HG03139 (cell line): ENCODE results near the gene PADI1.
"Not testable (repeated sequence)": the region's sequence is repeated elsewhere in the genome, so short reads cannot be mapped to it uniquely, and the experiment has no call there.

Experiments
- ATAC-seq: cut with Tn5 transposase; IDR thresholded peaks from one replicate; pipeline ENCODE4 v1.9.1; 2021; ENCODE audit not compliant: unreplicated experiment

Gene PADI1

DNA sequence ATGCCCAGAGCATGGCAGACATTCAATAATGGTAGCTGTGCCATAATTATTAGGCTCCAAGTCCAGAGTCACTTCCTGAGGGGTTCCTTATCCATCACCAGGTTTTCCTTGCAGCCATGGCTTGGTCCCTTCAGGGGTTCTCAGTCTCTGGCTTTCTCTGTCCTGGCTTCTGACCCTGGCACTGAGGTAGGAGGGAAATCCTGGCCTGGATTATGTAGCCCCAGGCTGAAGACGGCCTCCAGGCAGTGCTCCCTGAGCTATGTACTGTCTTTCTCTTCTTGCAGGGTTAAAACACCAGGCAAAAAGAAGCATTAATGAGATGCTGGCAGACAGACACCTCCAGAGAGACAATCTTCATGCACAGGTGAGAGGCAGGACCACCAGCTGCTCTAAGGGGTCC is 34.5 kb downstream of the PADI1 start:
- ATAC-seq, result no peak

DNA sequence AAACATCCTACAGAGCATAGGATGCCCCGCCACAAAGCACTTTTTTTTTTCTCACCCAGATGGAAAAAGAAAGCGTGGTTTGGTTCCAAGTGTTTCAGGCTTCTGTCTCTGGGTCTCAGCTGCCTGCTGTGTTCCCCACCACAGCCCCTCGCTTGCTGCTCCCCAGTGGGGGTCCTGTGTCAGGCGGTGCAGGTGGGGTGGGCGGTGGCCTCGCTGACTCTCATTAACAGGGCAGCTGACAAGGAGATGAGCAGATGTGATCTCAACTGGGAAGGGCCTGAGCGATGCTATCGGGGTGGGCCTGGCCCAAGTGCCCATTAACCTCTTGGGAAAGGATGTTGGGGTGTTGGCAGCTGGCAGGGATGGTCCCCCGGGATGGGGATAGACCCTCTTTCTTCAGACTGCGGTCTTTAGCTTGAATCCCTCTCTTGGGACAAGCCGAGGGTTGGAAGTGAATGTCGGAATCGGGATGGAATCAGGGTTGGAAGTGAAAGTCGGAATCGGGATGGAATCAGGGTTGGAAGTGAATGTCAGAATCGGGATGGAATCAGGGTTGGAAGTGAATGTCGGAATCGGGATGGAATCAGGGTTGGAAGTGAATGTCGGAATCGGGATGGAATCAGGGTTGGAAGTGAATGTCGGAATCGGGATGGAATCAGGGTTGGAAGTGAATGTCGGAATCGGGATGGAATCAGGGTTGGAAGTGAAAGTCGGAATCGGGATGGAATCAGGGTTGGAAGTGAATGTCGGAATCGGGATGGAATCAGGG is 36.3 kb downstream of the PADI1 start:
- not testable (repeated sequence) for ATAC-seq

DNA sequence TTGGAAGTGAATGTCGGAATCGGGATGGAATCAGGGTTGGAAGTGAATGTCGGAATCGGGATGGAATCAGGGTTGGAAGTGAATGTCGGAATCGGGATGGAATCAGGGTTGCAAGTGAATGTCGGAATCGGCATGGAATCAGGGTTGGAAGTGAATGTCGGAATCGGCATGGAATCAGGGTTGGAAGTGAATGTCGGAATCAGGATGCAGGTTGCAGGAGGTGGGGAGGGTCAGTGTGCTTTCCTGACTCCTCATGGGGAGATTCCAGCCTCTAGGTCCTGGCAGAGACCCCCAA is 36.8 kb downstream of the PADI1 start:
- ATAC-seq, result not testable (repeated sequence)

DNA sequence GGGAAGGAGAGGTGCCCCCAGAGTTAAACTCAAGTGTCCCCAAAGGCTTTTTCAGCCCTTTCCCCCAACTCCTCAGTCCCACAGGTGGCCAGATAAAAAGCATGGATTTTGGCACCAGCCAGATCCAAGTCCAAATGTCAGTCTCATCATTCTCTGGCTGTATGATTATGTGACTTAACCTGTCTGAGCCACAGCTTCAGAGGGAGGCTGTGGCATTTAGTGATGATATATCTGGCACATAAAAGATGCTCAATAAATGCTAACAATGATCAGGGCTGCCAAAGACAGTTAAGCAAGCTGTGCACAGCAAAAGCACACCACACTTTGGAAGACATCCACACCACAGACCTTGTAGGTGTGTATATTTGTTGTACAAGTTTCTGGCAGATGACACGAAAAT is 38.3 kb downstream of the PADI1 start:
- ATAC-seq, result no peak

DNA sequence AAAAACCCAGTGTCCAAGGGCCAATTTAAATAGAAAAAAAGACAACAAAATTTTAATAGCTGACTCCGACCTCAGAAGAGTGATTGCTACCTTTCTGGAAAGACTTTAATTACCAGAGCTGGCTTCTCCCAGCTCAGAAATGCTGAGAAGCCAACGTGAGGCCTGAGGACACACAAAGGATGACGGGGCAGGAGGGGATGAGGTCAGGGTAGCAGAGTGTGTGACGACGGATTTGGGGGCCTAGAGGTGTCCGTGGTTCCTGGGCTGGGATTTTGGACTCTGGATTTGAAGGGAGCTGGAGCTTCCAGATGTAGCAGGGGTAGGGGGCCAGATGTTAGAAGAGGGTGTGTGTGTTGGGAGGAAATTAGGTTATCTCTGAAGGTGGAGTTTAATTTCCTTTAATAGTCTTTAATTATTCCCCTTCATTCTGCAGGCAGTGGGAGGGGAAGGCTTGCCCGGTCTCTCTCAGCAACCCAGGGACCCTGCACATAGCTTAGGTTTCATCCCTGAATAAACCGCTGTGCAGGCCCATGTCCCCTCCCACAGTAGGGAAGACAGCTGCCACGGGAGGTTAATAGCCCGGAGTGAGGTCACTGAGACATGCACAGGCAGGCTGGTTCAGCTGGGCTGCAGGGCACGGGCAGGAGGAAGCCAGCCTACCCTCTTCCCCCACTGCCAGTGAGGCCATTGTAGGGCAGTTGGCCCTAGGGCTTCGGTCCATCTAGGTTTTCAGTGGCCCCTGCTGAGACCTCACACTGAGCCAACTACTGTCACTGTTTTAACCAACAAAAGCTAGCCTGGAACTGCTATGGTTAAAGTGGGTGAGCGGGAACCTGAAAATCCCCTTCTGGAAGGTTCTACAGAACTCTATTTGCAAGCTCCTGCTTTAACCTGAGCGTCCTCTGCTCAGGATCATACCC is 40.2 kb downstream of the PADI1 start:
- no peak for ATAC-seq

DNA sequence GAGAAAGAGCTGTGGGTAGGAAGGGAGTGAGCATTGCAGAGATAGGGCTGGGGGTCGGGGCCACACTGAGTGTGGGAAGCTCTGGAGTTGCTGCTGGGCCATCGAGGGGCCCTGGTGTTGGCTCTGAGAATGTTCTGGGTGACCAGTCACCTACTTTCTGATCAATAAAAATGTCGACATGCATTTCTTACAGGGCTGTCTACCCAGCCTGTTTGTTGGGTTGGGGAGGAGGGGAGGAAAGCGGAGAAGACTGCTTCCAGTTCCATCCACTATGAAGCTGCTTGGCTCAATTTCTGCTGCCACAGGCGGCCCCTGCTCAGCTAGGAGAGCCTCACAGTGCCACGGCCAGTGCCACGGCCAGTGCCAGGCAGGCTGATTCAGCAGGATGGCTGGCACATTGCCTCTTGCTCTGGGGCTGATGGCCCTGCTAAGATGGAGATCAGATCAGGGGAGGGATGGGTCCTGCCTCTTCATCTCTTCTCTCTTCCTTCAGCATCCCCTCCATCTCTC is 40.9 kb downstream of the PADI1 start:
- ATAC-seq, result no peak

DNA sequence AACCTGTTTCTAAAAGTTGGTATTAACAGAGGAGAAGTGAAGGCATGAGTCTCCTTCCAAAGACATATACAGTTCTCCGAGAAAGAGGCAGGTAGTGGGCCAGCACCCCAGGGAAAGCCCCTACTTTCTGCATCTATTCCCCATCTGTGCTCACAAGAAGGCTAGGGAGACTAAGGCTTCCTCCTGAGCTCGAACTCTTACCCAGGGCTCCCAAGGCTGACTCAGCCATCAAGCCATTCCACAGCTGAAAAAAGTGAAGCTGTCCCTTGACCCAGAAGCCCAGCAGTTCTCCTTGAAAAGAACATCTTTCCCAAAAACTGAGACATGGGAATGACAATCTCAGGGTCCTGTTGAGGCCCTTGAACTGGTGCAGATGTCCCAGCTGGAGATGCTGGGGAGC is 42.0 kb downstream of the PADI1 start:
- no peak for ATAC-seq

DNA sequence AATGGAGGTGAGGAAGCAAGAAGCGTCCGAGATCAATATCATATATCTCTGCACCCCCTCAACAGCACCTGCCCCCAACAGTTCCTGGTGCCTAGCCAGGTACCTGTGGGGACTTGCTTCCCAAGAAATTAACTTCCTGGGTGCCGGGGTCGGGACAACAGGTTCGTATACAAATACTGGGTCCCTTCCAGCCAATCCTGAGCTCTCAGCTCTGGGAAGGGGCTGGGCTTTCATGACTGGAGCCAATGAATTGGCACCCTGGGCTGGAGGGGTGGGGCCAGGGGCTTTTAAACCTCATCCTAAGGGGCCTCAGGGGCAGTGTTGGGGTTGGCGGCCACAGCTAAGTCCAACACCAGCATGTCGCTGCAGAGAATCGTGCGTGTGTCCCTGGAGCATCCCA is 43.9 kb downstream of the PADI1 start, which contains the start of gene PADI3:
TSS of gene PADI3 (plus strand) at position 318 of the 400 bp plus-strand sequence. CDS start at position 358, 40 bp downstream.
- ATAC-seq, result no peak

DNA sequence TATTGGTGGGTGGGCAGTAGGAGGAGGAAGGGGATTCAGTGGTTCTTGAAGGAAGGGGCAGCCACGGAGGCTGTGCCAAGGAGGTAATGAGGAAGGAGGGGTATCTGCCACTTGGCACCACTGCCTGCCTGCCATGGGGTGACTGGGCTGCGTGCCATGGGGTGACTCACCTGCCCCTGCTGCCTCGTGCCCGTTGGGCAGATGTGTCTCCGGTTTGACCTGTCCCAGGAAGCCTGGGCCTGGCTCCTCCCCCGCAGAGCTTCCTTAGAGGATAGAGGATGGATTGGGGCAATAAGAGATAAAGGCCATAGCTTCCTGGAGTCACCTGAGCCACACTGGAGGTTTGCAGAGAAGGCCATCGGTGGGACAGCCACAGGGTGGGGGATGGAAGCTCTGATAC is 45.7 kb downstream of the PADI1 start:
- ATAC-seq, result no peak

DNA sequence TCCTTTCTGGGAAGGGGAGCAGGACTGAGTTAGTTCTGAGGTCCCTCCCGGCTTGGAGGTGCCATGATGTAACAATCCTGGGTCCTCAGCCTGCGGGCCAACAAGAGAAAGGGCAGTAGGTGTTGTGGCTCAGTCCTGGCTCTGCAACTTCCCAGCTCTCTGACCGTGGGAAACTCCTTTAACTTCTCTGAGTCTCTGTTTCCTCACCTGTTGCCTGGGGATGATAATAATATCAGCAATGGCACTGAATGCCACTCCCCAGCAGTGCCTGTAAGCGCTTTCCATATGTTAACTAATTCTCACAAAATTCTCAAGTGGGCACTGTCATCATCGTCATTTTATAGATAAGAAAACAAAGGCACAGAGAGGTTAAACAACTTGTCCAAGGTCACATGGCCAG is 46.3 kb downstream of the PADI1 start:
- no peak for ATAC-seq

DNA sequence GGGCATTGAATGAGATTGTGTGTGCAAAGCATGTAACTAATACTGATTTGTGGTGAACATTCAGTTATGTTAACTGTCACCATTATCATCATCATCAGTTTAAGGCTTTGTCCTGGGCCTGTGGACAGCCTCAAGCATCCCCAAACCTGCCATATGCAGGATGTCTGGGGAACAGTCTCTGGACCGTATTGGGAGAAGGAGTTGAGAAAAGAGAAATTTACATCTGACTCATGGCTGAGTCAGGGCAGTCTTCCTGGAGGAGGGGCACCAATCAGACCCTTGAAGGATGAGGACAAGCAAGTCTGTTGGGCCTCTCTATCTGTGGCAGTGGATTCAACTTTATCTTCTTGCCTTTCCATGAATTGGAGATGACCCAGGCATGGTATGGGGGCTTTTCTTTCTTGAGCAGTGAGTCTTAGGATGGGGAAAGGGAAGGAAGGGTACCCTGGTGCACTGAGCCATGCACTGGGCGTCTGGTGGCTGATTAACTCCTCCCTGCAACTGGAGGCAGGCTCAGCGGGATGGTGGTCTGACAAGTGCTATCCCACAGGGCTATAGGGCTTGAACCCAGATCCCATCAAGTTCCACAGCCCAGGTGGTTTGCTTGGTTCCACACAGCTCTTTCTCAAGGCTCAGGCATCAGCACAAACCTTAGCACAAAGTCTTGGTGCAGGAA is 46.9 kb downstream of the PADI1 start:
- no peak for ATAC-seq

DNA sequence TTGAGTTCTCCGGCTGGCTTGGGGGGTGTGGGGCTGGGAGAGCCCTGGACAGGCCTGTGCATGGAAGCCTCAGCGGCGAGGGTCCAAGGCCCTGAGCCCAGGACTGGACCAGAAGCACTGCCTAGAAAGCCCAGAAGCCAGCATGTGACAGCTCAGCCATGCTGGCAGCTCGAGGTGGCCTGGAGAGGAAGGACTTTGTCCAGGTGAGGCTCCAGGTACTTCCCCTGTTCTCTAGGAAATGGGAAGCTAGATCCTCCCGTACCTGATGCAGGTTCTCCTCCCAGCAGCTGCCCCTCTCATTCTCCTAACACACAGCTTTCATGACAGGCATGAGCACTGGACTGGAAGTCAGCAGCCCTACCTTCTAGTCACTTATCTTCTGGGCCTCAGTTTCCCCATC is 50.4 kb downstream of the PADI1 start:
- ATAC-seq, result no peak

DNA sequence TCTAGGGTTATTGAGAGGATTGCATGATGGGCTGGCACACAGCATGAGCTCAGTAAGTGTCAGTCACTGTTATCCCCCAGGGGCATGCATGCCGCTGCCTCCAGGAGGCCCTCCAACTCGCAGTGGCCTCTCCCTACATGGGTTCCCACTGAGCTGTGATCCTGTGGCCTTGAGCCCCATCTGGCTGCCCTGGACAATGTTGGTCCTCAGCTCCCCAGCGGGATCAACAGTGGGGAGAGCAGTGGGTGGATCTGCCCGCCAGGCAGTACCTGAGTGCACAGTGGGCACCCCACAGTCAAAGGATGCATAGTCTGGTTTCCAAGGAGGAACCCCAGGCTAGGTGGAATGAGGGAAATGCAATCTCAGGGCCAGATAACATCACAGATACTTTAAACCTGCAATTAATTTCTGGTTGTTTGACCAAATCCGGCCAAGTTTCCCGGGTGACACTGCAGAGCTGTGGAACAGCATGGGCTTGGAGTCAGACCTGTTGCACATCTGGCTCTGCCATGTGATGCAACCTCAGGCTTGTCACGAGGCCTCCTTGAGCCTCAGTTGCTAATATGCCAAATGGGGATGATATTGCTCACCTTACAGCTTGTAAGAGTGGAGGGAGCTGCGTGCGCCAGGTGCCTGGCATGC is 53.3 kb downstream of the PADI1 start:
- ATAC-seq, result no peak

DNA sequence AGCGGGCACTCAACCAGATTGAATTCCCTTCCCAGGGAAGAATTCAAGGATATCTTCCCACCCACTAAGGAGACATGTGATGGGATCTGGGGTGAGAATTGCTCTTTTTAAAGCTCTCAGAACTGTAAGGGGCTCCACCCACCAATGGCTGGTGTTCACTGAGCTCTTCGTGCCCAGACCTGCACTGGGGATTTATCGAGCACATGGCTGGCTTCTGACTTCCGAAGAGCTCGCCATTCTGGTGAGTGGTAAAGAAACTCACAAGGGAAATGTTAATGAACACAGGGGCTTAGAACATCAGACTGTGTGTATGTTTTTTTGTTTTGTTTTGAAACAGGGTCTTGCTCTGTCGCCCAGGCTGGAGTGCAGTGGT is 53.8 kb downstream of the PADI1 start:
- ATAC-seq, result no peak

DNA sequence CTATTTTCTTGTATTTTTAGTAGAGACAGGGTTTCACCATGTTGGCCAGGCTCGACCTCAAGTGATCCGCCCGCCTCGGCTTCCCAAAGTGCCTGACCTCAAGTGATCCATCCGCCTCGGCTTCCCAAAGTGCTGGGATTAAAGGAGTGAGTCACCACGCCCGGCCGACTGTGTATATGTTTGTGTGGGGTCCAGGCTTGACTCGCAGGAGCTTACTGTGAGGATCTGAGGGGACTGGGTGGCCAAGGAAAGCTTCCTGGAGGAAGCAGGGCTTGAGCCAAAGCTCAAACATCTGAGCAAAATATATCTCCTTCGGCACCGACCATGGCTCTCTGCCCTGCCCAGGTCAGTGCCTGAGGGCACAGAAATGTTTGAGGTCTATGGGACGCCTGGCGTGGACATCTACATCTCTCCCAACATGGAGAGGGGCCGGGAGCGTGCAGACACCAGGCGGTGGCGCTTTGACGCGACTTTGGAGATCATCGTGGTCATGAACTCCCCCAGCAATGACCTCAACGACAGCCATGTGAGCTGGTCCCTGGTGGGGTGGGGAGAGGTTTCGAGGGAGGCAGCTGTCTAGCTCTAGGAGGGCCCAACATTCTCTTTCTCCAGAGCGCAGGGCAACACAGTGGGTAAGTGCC is 54.4 kb downstream of the PADI1 start:
- no peak for ATAC-seq

DNA sequence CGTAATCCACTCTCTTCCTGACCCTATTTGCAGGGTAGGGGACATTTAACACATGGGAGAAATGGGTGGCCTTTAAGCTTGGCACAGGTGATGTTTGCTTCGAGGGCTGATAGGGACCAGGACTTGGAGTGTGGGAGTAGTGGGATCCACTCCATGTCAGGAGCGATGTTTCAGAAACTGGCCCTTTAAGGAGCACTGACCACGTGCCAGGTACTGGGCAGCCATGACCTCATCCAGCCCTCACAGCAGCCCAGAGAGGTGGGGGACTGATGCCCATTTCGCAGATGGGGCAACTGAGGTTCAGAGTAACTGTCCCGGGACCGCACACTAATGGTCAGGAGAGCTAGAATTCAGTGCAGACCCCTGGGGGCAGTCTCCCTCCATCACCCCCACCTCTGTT is 55.3 kb downstream of the PADI1 start:
- ATAC-seq, result no peak

DNA sequence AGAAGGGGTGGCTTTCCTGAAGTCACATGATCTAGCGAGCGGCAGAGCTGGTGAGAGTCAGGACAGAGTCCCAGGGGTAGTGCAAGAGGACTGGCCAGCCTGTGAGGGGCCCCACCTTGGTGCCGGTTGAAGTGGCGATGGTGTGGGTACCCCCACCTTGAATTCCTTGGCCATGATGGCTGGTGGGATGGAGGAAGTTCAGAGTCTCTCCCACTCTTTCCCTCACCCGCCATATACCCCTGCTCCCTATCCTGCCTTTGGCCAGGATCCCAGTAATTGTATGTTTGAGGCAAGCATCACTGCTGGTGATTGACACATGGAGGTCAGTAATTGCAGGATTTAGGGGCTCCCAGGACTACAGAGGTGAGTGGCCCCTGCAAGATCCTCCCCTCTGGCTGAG is 55.8 kb downstream of the PADI1 start:
- no peak for ATAC-seq

DNA sequence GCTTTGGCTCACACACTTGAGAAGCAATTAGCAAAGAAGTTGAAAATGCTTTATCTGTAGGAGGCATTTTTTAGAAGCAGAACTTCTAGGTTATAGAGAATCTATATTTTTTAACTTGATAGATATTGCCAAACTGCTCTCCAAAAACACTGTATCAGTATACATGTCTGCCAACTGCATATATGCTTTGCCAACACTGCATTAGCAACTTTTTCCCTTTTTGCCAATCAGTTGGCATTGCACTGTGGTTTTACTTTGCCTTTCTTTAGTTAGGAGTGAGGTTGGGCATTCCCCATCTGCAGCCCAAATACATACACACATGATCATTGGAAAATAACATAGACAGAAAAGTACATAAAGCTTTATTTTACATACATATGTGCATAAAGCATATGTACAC is 59.0 kb downstream of the PADI1 start:
- ATAC-seq, result no peak

DNA sequence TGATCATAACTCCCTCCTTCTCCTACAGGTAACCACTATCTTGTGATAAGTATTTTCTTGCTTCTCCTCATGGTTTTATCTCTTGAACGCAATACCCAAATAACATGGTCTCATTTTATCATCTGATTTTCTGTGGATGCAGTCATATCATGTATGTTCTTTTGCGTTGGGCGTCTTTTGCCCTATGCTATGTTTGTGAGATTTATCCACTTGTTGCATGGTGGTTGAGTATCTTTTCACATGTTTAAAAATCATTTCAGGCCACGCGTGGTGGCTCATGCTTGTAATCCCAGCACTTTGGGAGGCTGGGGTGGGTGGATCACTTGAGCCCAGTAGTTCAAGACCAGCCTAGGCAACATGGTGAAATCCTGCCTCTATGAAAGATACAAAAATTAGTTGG is 59.5 kb downstream of the PADI1 start:
- ATAC-seq, result no peak

DNA sequence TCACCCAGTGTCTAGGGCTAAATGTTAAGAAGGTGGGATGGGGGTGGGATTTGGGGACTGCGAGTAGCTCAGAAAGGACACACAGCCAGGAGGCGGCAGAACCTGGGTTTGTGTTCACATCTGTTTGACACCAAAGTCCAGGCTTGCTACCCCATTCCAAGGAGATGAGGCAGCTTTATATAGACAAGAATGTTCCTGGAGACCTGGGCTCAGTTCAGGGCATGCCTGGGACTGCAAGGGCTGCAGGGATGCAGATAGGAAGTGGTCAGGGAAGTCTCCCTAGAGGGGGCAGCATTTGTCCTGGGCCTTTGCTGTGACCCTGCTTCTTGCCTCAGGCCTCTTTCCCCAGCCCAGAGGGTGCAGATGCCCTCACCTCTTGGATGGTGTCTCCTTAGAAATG is 60.2 kb downstream of the PADI1 start:
- no peak for ATAC-seq

DNA sequence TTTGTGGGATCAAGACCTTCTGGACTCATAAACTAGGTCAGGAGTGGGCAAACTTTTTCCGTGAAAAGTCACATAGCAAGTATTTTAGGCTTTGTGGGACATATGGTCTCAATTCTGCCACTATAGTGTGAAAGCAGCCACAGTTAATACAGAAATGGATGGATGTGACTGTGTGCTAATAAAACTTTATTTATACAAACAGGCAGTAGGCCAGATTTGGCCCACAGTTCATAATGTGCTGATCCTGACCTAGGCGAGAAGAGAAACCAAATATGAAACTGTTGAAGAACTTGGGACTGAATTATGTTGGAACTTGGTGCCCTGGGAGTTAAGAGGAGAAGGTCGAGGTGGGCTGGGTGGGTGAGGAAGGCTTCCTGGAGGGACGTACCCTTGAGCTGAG is 61.0 kb downstream of the PADI1 start:
- ATAC-seq, result no peak
